NCI-H146 treated with DMSO at 0.1 percent for 48 hours (cell line): ENCODE data around the gene CLCN6.

ENCODE experiments used
- DNase-seq: peaks from one replicate; lab custom pipeline; 2025; ENCODE audit not compliant: unreplicated experiment; lab: John Stamatoyannopoulos, UW

The CLCN6 gene

GRCh38 chr1:11779715-11780379, 26.1 kb upstream of the CLCN6 start:
- no peak for DNase-seq

GRCh38 chr1:11780380-11781147, 25.4 kb upstream of the CLCN6 start:
- no peak for DNase-seq

DNA sequence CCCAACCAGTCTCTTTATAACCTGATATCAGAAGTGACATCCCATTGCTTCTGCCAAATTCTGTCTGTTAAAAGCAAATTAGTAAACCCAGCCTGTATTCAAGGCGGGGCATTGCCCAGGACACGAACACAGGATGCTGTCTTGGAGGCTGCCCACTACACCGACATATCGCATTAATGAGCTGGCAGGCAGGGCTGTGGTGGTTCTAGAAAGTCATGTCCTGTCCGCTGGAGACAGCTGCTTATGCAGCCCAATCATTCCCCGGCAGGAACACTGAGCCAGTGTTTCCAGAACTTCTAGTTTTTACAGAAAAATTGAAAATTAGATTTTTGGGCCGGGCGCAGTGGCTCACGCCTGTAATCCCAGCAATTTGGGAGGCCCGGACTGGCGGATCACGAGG, 24.7 kb upstream of the CLCN6 start:
- no peak for DNase-seq

- DNase-seq, result no peak
Measured at GRCh38 chr1:11782127-11782708, 23.8 kb upstream of the CLCN6 start.

DNA sequence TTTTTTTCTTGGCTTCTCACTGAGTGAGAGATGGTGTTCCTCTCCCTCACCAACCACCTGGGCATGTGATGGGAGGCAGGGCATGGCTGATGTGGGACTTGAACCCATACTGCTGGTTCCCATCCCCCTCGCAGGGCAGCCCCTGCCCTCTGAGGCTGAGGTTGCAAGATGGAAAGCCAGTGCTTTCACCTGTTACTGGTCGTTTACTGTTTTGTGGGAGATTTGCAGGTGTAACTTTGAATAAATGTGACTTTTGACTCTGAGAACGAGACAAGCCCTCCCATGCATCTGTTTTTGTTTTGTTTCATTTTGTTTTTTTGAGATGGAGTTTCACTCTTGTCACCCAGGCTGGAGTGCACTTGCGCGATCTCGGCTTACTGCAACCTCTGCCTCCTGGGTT, 22.4 kb upstream of the CLCN6 start:
- no peak for DNase-seq

GRCh38 chr1:11784256-11784992, 21.6 kb upstream of the CLCN6 start:
- DNase-seq, result no peak

- DNase-seq, result peak; percentile 4
Measured at GRCh38 chr1:11784993-11785769, 20.8 kb upstream of the CLCN6 start.

DNA sequence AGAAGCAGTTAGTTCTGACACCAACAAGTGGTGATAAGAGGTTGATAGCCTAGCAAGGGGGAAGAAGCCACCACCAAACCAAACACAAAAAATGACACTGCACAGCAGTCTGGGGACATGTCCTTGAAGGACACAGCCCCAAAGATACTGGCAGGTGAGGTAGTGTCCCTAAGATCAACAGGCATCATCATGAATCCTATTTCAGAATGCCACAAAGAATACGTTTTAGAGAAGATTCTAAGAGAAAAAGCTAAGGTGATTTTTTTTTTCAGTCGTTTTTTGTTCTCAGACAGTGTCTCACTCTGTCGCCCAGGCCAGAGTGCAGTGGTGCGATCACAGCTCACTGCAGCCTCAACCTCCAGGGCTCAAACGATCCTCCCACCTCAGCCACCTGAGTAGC, 19.8 kb upstream of the CLCN6 start:
- no peak for DNase-seq

DNA sequence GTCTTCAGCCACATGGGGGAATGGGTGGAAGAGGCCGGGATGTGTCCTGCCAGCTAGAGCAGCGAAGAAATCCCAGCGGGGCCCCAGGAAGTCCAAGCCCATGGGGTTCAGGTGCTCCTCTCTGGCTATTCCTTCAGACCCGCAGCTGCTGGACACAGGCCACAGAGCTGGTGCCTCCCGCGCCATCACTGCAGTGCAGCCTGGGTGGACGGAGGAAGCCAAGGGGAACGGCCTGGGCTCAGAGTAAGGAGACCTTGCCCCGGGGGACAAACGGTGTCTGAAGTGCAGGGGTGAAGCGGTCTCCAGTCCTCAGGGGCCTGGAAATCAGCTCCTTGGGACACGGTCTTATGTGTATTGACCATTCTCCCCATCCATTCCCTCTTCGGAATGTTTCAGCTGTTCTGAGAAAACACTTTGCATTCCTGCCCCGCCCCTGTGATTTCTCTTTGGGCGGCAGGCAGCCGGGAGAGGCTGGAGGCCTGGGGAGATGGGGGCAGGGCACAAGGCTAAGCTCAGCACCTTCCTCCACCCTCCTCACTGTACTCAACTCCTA, 18.7 kb upstream of the CLCN6 start:
- no peak for DNase-seq

DNA sequence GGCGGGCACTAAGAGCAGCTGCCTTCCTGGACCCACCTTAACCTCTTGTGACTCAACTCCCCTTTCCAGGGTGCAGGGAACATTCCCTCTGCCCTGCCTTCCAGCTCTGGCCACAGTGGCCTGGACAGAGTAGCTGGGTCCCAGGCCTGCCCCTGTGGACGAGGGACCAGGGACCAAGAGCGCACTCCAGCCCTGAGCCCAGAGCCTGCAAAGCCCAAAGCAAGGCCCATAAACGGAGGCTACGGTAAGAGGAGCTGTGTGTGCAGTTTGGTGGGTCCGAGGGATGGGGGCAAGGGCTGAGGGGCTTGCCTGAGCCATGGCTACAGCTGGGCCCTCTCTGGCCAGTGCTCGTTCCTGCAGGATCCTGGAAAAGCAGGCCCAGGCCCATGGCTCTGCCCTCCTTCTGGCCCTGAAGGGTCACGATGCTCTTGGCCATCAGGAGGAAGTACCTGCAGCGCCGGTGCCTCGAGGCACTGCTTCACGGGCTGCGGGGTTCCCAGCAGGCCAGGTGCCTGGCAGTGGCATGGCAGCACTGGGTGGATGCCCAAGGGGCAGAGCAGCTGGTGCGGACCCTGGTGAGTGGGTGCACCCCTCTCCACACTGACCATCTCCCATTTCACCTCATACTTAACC, 18.1 kb upstream of the CLCN6 start:
- DNase-seq, result no peak

DNA sequence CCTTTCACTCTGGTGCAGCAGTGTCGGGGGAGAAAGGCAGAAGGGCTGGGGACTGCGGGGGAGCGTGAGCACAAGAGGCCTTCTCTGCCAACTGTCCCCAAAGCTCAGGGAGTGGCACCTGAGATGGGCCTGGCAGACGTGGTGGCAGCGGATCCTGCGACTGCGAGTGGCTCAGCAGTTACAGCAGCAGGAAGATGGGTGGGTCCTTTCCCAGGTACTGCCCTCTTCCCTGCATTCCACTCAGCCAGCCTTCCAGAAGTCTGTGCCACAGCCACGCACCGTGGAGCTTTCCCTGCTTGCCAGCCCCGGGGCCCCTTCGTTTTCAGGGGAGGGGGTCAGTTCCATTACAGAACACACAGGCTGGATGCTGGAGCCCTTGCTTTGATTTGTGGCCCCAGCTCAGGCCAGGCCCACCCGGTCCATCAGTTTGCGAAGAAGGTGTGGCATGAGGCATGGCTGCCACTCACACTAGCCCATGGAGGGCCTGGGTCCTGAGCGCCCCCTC, 17.4 kb upstream of the CLCN6 start:
- no peak for DNase-seq

DNA sequence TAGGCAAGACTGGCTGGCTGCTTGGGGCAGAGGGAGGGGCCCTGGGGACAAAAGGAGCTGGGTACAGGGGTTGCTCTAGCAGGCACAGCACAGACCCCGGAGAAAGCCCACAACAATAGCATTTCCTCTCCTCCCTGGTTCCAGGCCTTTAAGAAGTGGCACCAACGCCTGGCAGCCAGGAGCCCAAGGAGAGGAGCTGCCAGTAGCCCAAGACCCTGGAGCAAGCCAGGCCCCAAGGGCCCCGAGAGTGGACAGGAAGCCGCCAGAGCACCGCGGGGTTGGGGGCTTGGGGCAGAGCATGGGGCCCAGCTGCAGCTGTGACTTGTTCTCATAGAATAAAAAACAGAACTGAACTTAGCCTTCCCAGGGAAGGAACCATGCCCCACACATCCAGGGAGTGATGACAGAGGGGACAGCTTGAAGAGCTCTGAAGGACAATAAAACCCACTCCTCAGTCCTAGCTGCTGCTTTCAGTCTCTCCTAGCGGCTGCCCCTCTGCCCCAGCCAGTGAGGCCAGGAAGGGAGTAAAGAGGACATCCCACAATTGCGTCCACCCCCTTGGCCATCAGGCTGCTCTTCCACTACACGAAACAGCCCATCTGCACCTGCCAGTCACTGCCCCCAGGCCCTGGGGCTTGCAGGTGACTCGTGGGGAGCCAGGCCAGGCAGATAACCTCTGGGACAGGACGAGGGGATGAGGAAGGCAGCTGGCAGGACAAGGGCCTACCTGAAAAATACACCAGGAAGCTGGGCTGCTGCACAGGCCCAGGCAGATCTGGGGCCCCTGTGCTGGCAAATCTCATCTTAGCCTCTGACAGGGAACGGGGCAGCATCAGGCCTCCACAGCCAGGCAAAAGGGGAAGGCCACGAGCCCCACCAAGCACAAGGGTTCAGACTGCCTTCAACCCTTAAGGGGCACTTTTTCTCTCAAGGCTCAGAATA, 16.6 kb upstream of the CLCN6 start:
- DNase-seq, result no peak

DNA sequence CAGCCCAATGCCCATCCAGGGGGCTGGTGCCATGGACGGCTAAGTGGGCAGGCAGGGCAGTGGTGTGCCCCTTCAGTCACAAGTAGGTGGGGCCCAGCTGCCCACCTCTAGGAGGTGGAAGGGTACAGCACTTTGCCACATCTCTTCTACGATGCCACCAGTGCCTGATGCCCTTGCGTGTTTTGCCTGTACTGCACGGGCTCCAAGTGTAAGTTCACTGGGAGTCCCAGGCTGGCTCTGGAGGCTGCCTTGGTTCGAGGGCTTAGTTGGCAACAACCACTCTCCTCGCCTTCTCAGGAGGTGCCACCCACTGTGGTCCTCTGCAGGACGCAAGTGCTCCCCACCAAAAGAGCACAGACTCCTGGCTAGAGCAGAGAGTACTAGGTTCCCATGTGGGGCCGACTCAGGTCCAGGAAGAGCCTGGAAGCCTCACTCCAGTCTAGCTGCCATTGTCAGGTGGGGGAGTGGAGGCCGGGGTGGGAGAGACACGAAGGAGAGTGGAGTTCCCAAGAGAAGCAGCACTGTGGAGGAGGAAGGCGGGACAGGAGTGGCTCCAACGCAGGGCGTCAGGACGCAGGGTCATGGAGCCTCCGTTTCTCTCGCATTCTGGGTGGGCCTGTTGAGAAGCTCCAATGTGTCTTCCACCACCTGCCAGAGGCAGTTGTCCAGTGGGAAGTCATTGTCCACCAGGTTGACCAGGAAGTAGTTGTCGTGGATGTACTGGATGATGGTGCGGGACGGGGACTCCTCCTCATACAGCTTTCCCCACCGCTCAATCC, 15.7 kb upstream of the CLCN6 start:
- no peak for DNase-seq

DNA sequence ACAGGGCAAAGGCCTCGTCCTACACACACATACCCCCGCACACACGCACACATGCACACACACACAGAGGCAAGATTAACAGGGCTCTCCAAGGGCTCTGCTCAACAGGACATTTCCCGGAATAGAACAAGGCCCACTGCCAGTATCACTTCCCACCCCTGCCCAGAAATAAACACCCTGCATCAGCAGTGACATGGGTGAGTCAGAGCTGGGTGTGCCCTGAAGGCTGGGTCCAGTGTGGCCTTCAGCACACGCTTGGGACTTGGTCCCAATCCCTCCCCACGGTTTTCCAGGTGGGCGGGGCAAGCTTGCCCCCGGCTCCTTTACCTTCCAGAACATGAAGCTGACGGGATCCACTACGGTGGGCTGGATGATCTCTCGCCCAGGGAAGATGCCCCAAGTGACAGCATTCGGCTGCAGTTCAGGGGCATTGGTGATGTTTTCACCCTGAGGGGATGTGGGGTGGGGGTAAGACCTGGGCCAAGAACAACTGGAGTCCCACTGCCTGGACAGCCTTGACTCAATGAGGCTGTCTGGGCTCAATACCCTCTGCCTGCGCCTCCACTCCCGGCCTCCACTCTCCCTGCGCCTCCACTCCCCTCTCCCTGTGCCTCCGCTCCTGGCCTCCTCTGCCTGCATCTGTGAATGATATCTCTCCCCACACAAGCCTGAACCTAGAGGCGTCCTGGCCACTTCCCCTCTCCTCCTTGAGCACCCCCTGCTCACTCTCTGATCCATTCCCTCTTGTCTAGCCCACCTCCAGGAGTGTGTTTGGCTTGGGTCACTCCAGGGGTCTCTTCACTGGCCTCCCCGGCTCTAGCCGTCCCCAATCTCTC, 14.9 kb upstream of the CLCN6 start:
- no peak for DNase-seq

DNA sequence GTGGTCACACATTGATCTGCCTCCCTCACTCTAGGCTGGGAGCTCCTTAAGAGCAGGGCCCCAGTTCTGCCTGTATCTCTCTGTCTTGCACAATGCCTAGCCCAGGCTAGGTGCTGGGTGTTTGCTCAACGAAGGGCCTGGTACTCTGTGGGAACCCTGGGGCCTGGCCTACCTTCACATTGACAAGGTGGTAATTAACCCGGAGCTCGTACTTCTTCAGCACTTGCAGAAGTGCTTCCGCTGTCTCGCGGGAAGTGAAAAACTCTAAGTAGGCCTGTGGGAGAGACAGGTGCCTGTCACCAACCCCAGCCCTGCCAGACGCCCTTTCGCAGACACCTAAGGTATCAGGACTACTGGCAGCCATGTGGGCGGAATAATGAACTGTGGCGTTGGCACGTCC, 13.9 kb upstream of the CLCN6 start:
- DNase-seq, result no peak

DNA sequence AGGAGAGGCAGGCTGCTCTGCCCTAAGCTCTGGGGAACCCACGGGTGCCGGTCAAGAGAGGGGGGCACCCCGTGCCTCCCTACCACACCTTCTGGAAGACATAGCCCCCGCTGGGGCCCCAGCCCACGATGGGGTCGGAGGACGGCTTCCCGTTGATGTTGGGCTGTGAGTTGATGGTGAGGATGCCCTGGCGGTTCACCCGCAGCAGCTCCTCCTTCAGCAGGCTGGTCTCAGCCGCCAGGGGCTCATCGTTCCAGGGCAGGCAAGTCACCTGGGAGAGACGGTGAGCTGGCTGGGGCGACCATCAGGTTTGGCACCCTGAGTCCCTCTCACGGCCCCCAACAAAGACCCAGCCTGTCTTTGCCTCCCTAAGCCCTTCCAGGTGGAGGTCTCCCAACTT, 12.2 kb upstream of the CLCN6 start:
- DNase-seq, result no peak
